Ammon's horn (tissue), 1 donor: ENCODE results near the gene PMIS2.

ENCODE experiments used
- DNase-seq: peaks from one replicate; pipeline ENCODE4 v3.0.0-alpha.2; 2016; ENCODE audit warnings: low spot score

PMIS2 gene

GRCh38 chr19:35585848-35586247 lies at the start of gene PMIS2:
Gene PMIS2, plus strand, starts transcription at chr19:35586173. Its CDS starts 87 bp downstream, at chr19:35586260.
- DNase-seq, result no peak

- DNase-seq, result no peak
Observed at GRCh38 chr19:35539314-35539713, 46.7 kb upstream of the PMIS2 start.

DNA sequence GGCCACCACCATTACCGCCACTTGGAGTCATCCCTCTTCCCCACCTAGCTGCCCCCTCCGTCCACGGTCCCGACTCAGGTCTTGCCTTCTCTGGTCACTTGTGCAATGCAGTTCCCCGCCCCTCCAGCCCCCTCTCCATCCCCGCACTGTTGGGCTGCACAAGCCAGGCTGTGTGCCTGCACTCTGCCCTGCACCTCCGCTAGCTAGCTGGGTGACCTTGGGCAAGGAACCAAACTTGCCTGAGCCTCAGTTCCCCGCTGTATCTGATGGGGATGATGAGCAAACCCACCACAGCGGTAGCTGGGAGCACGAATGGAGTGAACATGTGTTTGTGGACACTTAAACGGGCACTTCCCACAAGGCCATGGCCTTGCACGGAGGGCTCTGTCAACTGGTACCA lies 46.1 kb upstream of the PMIS2 start:
- DNase-seq, result no peak

DNA sequence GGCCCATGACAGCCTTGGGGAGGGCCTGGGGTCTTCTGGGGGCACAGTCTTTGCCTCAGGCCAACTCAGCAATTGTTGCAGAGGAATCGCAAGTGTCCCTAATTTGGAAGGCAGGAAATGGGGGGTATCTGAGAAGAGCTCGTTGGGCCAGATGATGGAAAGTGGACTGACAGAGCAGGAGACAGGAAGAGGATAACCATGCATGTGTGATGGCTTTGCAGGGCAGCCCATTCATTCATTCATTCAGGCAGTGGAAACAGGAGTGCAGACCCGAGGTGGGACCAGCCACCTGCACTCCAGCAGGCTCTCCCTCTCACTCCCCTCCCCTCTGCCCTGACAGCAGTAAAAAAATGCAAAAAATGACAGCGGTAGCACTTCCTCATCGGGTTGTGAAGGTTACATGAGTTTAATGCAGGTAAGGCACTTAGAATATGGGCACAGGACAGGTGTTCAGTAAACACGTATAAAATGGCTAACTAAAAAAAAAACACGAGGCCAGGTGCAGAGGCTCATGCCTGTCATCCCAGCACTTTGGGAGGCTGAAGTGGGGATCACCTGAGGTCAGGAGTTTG lies 45.5 kb upstream of the PMIS2 start:
- no peak for DNase-seq

DNA sequence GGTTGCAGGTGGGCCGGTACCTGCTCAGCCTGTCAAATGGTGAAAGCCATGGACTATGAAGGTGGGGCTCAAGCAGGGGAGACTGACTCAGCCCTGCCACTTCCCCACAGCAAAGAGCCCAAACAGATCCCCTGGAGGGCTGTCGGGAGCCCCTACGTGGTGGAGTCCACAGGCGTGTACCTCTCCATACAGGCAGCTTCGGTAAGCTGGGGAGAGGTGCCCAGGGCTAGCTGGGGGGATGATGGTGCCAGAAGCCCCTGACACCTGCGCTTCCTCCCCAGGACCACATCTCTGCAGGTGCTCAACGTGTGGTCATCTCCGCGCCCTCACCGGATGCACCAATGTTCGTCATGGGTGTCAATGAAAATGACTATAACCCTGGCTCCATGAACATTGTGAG lies 43.8 kb upstream of the PMIS2 start:
- DNase-seq, result no peak

GRCh38 chr19:35543280-35544109 lies 42.5 kb upstream of the PMIS2 start:
- no peak for DNase-seq

DNA sequence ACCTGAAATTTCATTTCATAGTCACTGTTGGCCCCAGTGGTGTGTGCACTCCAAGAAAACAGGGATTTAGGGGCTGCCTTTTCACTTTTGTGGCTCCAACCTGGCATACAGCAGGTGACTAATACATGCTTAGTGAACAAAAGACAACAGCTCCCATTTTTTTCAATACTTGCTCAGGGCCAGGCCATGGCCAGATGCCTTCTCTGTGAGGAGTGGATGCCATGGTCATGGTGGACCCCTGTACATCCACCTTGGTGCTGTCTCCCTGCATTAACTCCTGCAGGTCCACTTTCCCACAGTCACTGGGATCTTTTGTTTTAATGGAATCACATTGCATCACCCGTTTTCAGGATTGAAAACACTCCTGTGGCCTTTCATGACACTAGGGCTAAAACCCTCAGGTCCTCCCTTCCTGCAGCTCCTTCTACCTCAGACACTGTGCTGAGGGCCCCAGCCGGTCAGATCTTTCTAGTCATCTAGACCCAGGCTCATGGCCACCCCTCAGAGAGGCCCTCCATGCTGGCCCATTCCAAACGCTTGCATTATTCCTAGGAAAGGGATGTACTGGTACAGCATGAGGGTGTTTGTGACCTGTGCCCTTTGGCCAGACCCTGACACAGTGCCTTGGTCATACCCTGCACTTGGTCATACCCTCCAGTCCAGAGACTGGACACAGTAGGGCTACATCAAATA lies 41.7 kb upstream of the PMIS2 start:
- no peak for DNase-seq

- peak; percentile 89 for DNase-seq
Observed at GRCh38 chr19:35545001-35545854, 40.7 kb upstream of the PMIS2 start, which contains the start of gene TMEM147. Gene TMEM147, plus strand, starts transcription at chr19:35545626. Its CDS starts 114 bp downstream, at chr19:35545740.

DNA sequence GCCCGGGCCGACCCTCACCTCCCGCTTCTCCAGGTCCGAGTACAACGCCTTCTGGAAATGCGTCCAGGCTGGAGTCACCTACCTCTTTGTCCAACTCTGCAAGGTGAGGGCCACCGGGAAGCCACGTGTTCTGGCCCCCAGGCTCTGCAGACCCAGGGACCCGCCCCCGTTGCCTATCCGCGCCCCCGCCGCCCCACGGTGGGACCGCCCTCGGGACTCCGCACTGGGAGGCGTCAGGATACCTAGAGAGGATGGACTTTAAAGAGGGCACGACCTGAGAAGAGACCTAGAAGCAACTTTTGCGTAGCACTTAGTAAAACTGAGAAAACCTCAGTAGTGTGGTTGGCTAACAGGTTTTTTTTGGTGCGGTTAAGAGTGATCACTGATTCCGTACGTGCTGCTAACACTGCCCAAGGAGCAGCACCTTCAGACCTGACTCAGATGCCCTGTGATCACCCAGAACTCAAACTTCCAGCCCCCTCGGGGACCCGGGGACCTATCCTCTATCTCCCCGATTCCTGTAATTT lies 40.1 kb upstream of the PMIS2 start:
- peak; percentile 18 for DNase-seq

DNA sequence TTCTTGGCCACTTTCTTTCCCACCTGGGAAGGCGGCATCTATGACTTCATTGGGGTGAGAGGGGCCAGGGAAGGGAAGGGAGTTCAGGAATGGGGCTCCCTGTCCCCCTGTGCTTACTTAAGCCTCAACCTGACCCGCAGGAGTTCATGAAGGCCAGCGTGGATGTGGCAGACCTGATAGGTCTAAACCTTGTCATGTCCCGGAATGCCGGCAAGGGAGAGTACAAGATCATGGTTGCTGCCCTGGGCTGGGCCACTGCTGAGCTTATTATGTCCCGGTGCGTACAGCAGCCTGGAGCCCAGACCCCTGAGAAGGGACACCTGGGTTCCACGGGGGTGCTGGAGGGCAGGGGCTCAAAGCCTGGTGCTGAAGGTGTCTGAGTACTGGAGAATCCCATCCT lies 39.4 kb upstream of the PMIS2 start:
- no peak for DNase-seq

GRCh38 chr19:35549174-35549788 lies 36.7 kb upstream of the PMIS2 start:
- peak; percentile 77 for DNase-seq

DNA sequence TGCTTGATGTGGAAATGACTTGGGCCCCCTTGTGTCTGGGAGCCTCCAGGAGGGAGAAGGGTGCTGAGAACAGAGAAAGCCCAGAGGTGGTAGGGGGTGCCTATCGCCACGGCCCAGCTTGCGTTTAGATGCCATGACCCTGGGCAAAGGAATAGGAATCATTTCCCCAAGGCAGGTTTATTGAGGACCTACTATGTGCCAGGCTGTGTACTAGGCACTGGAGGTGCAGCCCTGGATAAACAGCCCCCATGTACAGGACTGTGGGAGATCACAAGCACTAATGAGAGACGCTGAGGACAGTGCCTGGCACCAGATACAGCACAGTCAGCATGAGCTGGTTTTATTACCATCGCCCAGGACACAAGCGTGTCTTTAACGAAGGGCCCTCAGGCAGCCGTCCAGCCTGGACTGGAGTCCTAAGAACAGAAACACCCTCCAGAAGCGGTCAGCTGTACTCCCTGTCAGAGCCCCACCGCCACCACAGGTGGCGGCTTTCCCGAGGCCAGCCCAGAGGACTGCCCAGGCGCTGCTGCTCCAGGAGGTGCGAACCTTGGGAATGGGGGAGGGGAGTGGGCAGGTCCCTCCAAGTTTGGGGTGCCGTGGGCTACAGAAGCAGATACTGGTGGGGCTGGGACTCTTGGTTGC lies 36.0 kb upstream of the PMIS2 start:
- DNase-seq, result no peak

GRCh38 chr19:35551091-35551810 lies 34.7 kb upstream of the PMIS2 start:
- DNase-seq, result no peak

- no peak for DNase-seq
Observed at GRCh38 chr19:35552534-35553384, 33.2 kb upstream of the PMIS2 start.

DNA sequence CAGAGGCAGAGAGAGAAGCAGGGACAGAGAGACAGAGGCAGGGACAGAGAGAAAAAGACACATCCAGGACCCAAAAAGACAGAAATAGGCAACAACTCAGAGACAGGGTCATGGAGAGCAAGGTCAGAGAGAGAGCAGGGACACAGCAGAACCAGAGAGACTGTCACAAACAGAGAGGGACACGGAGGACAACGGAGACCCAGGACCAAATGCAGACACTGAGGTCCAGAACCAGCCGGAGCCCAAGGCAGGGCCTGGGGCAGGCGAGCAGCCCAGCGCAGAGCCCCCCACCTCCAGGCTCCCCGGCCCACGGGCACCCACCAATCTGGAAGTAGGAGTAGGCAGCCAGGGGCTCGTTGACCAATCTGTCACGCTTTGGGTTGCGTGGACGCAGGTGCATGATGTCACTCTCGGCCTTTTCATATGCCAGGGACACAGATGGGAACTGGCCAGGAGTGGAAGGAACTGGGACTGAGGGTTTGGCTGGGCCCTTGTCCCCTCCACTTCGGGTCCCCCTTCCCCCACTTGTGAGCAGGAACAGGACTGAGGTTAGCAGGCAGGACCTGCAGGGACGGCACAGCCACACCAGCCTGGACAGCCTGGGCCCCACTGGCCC lies 32.5 kb upstream of the PMIS2 start:
- no peak for DNase-seq

DNA sequence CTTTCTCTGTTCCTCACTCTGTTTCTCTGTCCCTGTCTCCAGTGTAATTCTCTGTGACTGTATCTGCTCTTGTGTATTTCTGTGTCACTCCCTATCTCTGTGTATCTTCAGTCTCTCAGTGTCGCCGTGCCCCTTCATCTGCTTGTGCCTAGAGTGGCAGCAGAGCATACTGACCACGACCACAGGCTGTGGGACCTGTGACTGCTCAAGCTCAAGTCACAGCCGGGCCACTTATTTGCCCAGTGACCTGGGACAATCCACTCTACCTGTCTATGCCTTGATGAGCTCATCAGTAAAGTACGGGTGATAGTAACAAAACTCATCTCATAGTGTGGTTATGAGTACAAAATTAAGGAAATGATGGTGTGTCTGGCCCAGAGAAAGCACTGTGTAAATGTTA lies 31.9 kb upstream of the PMIS2 start:
- DNase-seq, result no peak

DNA sequence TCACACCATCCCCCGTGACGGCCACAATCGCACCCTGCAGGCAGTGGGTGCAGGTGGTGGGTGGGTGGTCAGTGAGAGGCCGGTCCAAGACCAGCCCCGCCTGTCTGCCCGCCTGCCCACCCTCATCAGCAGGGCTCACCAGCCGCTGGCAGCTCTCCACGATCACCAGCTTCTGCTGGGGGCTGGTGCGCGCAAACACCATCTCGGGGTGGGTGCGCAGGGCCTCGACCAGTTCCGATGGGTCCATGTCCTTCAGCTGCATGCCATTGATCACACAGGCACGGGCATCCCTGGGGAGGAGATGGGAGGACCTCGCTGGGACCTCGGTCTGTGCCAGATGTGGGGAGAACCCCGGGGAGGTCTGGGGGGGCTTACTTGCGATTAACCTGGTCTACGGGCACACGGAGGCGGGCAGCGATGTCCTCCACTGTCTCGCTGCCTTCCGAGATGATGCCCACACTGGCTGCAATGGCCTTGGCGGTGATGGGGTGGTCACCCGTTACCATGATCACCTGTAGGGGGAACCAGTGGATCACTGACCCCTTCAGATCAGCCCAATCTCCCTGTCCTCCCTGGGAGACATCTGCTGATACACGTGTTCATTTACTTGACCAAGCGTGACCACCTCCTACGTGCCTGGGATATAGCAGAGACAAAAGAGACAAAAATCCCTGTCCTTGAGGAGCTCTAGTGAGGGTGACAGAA lies 30.5 kb upstream of the PMIS2 start:
- DNase-seq, result no peak

GRCh38 chr19:35556025-35556590 lies 29.9 kb upstream of the PMIS2 start:
- no peak for DNase-seq
